H9 (cell line): ENCODE measurements around the gene LIN28B. TPM values are rescaled to one million over a fixed set of nuclear protein-coding genes. Genes with fewer than 3 reads are reported as not detected.

Experiments
- DNase-seq: peaks from one replicate; pipeline ENCODE4 v3.0.0-alpha.2; 2017
- H2AFZ ChIP-seq: one replicate; pipeline ENCODE4 v1.6.1; 2013; ENCODE audit warnings: mild to moderate bottlenecking, low read length, control low read depth, moderate library complexity
- H2AK5ac ChIP-seq: 2 replicates; pipeline ENCODE4 v1.6.1; 2013; ENCODE audit warnings: low read length, control low read depth, mixed read lengths; ENCODE audit not compliant: insufficient read length
- H2BK120ac ChIP-seq: one replicate; pipeline ENCODE4 v1.6.1; 2013; ENCODE audit warnings: low read depth, mild to moderate bottlenecking, low read length, control low read depth, inconsistent platforms; ENCODE audit not compliant: poor library complexity, severe bottlenecking
- H2BK12ac ChIP-seq: 2 replicates; pipeline ENCODE4 v1.6.1; 2013; ENCODE audit warnings: low read length, control low read depth, mixed read lengths, low read depth; ENCODE audit not compliant: insufficient read length
- H2BK15ac ChIP-seq: 2 replicates; pipeline ENCODE4 v1.6.1; 2013; ENCODE audit warnings: low read depth, low read length, control low read depth
- H2BK20ac ChIP-seq: one replicate; pipeline ENCODE4 v1.6.1; 2013; ENCODE audit warnings: low read depth, mild to moderate bottlenecking, low read length, control low read depth, inconsistent platforms; ENCODE audit not compliant: poor library complexity, severe bottlenecking
- H2BK5ac ChIP-seq: 2 replicates; pipeline ENCODE4 v1.6.1; 2013; ENCODE audit warnings: low read length, control low read depth, mixed read lengths; ENCODE audit not compliant: insufficient read length
- H3K14ac ChIP-seq: 2 replicates; pipeline ENCODE4 v1.6.1; 2013; ENCODE audit warnings: low read length, control low read depth; ENCODE audit not compliant: insufficient read depth
- H3K18ac ChIP-seq: 2 replicates; pipeline ENCODE4 v1.6.1; 2013; ENCODE audit warnings: low read depth, mild to moderate bottlenecking, mixed read lengths, low read length, control low read depth; ENCODE audit not compliant: insufficient read length
- H3K23ac ChIP-seq: 2 replicates; pipeline ENCODE4 v1.6.1; 2013; ENCODE audit warnings: low read length, control low read depth, mixed read lengths, low read depth; ENCODE audit not compliant: insufficient read length
- H3K23me2 ChIP-seq: 2 replicates; pipeline ENCODE4 v1.6.1; 2013; ENCODE audit warnings: low read depth, mild to moderate bottlenecking, mixed read lengths, low read length, control low read depth; ENCODE audit not compliant: insufficient read length, poor library complexity, severe bottlenecking
- H3K27ac ChIP-seq: 2 replicates; pipeline ENCODE4 v1.5.1; 2013; ENCODE audit warnings: low read length, control low read depth, mixed read lengths, low read depth; ENCODE audit not compliant: insufficient read length
- H3K27me3 ChIP-seq: 2 replicates; pipeline ENCODE4 v1.6.1; 2013; ENCODE audit warnings: low read length, control low read depth, inconsistent platforms; ENCODE audit not compliant: insufficient read depth
- H3K4ac ChIP-seq: 2 replicates; pipeline ENCODE4 v1.6.1; 2013; ENCODE audit warnings: low read depth, mild to moderate bottlenecking, control low read depth, inconsistent platforms, low read length, moderate library complexity
- H3K4me1 ChIP-seq: 2 replicates; pipeline ENCODE4 v1.6.1; 2013; ENCODE audit warnings: low read length, control low read depth, inconsistent platforms; ENCODE audit not compliant: insufficient read depth
- H3K4me2 ChIP-seq: 2 replicates; pipeline ENCODE4 v1.6.1; 2013; ENCODE audit warnings: low read length, control low read depth, mixed read lengths; ENCODE audit not compliant: insufficient read length, insufficient read depth
- H3K56ac ChIP-seq: 2 replicates; pipeline ENCODE4 v1.6.1; 2013; ENCODE audit warnings: low read depth, mild to moderate bottlenecking, mixed read lengths, low read length, control low read depth; ENCODE audit not compliant: insufficient read length
- H3K79me1 ChIP-seq: 2 replicates; pipeline ENCODE4 v1.6.1; 2013; ENCODE audit warnings: low read depth, mild to moderate bottlenecking, moderate library complexity, low read length, control low read depth, inconsistent platforms; ENCODE audit not compliant: insufficient read depth, poor library complexity, severe bottlenecking
- H3K79me2 ChIP-seq: 2 replicates; pipeline ENCODE4 v1.6.1; 2013; ENCODE audit warnings: low read length, control low read depth, inconsistent platforms; ENCODE audit not compliant: insufficient read depth
- H3K9ac ChIP-seq: 2 replicates; pipeline ENCODE4 v1.6.1; 2013; ENCODE audit warnings: low read length, control low read depth, mixed read lengths; ENCODE audit not compliant: insufficient read length; ENCODE audit errors: extremely low read depth
- H3K9me3 ChIP-seq: one replicate; pipeline ENCODE4 v1.6.1; 2013; ENCODE audit warnings: low read depth, low read length, inconsistent platforms; ENCODE audit not compliant: control insufficient read depth
- H3T11ph ChIP-seq: one replicate; pipeline ENCODE4 v1.6.1; 2013; ENCODE audit warnings: mild to moderate bottlenecking, low read length, control low read depth, inconsistent platforms
- H4K20me1 ChIP-seq: one replicate; pipeline ENCODE4 v1.6.1; 2013; ENCODE audit not compliant: control insufficient read depth, insufficient read length, insufficient read depth
- H4K5ac ChIP-seq: 2 replicates; pipeline ENCODE4 v1.6.1; 2013; ENCODE audit warnings: low read depth, mild to moderate bottlenecking, mixed read lengths, low read length, control low read depth; ENCODE audit not compliant: insufficient read length
- H4K8ac ChIP-seq: replicated peaks from 2 replicates; pipeline ENCODE4 v1.6.1; 2013; ENCODE audit warnings: low read length, control low read depth, mixed read lengths, low read depth; ENCODE audit not compliant: insufficient read length
- H4K91ac ChIP-seq: 2 replicates; pipeline ENCODE4 v1.6.1; 2013; ENCODE audit warnings: low read depth, mild to moderate bottlenecking, moderate library complexity, mixed read lengths, low read length, control low read depth; ENCODE audit not compliant: insufficient read length
- H3K27ac Mint-ChIP-seq, 3 experiments: 2 replicates in 2 of 3; 3 replicates in 1 of 3; pipeline ENCODE4 v1.8.0; 2020 to 2021; ENCODE audit warnings: mixed read lengths in 3 of 3, mild to moderate bottlenecking in 1 of 3, moderate library complexity in 1 of 3
- H3K27me3 Mint-ChIP-seq: 2 replicates; pipeline ENCODE4 v1.8.0; 2021; ENCODE audit warnings: low read depth, mild to moderate bottlenecking, moderate library complexity, mixed read lengths
- H3K36me3 Mint-ChIP-seq, 3 experiments: 2 replicates in 2 of 3; 3 replicates in 1 of 3; pipeline ENCODE4 v1.8.0; 2020 to 2021; ENCODE audit warnings: low read depth in 3 of 3, mixed read lengths in 3 of 3; ENCODE audit not compliant: insufficient read depth in 1 of 3
- H3K4me1 Mint-ChIP-seq, 2 experiments: 2 replicates each; pipeline ENCODE4 v1.8.0; 2020; ENCODE audit warnings: mixed read lengths in 2 of 2
- H3K4me3 Mint-ChIP-seq, 2 experiments: 2 replicates in 1 of 2; 3 replicates in 1 of 2; pipeline ENCODE4 v1.8.0; 2020 to 2021; ENCODE audit warnings: mild to moderate bottlenecking in 2 of 2, mixed read lengths in 2 of 2, moderate library complexity in 1 of 2
- H3K9me3 Mint-ChIP-seq, 2 experiments: 2 replicates in 1 of 2; 3 replicates in 1 of 2; pipeline ENCODE4 v1.8.0; 2020; ENCODE audit warnings: mild to moderate bottlenecking in 2 of 2, mixed read lengths in 2 of 2, moderate library complexity in 1 of 2
- WGBS: extraction: QIAGEN DNeasy Blood & Tissue Kit; methylation state at CpG from one replicate; pipeline ENCODE4 v1.1.7; 2013; ENCODE audit warnings: missing lambda C conversion rate, low lambda C conversion rate, mixed read lengths; ENCODE audit not compliant: insufficient read length; ENCODE audit errors: extremely low coverage; 5-methylcytosine and 5-hydroxymethylcytosine counted together
- total RNA-seq: library from RNA; stranded (reverse); gene quantifications from 2 replicates; pipeline ENCODE4 v1.2.1, GENCODE V29; 2021
- TF ChIP-seq, protein P1 (sequence below): fragments of 200-600 bp; sonication (generic); conservative IDR thresholded peaks from 3 replicates; pipeline ENCODE4 v1.8.0; 2021; ENCODE audit warnings: antibody characterized with exemption, mild to moderate bottlenecking

LIN28B gene
- total RNA-seq, 1 experiment from 2014 or later: 110 TPM

- no peak overlapping the region for H3K18ac ChIP-seq
- H4K5ac ChIP-seq: no peak overlapping the region
- H2BK120ac ChIP-seq: no peak overlapping the region
- no peak overlapping the region for H2BK15ac ChIP-seq
- H3K79me2 ChIP-seq: peaks cover 2% of the 10 kb centered on the region; the same call in 1 of the 2 replicates
- H4K91ac ChIP-seq: no peak overlapping the region
- peaks cover 41 to 48% of the 10 kb centered on the region in 2 experiments for H3K4me1 Mint-ChIP-seq
- WGBS: no CpG with 5 or more reads among the region's 3 CpGs
- H2BK20ac ChIP-seq: no peak overlapping the region
- H2BK12ac ChIP-seq: no peak overlapping the region
- H3K23ac ChIP-seq: no peak overlapping the region
- H4K8ac ChIP-seq: no peak overlapping the region
- H3K4me1 ChIP-seq: peaks cover 4% of the 10 kb centered on the region; the same call in 1 of the 2 replicates
- H2AFZ ChIP-seq: no peak overlapping the region
- H3K9me3 Mint-ChIP-seq: no peaks in the 10 kb centered on the region
- H3K14ac ChIP-seq: no peak overlapping the region
- TF ChIP-seq, protein P1, sequence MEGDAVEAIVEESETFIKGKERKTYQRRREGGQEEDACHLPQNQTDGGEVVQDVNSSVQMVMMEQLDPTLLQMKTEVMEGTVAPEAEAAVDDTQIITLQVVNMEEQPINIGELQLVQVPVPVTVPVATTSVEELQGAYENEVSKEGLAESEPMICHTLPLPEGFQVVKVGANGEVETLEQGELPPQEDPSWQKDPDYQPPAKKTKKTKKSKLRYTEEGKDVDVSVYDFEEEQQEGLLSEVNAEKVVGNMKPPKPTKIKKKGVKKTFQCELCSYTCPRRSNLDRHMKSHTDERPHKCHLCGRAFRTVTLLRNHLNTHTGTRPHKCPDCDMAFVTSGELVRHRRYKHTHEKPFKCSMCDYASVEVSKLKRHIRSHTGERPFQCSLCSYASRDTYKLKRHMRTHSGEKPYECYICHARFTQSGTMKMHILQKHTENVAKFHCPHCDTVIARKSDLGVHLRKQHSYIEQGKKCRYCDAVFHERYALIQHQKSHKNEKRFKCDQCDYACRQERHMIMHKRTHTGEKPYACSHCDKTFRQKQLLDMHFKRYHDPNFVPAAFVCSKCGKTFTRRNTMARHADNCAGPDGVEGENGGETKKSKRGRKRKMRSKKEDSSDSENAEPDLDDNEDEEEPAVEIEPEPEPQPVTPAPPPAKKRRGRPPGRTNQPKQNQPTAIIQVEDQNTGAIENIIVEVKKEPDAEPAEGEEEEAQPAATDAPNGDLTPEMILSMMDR: no peak
- no peaks in the 10 kb centered on the region for H4K20me1 ChIP-seq
- peak overlapping the region; percentile 90 for H3K27ac ChIP-seq
- H3K4ac ChIP-seq: no peak overlapping the region
- no peak overlapping the region for H3K56ac ChIP-seq
- H3K27me3 Mint-ChIP-seq: no peaks in the 10 kb centered on the region
- H3K9ac ChIP-seq: peak overlapping the region; percentile 23
- no peak overlapping the region for H2AK5ac ChIP-seq
- no peak for DNase-seq
- H2BK5ac ChIP-seq: no peak overlapping the region
- H3K23me2 ChIP-seq: no peaks in the 10 kb centered on the region
- H3K27me3 ChIP-seq: no peaks in the 10 kb centered on the region
- H3K4me2 ChIP-seq: peak overlapping the region; percentile 55
- H3K27ac Mint-ChIP-seq: peak overlapping the region; percentile 59 to 99 (median 98)
- no peaks in the 10 kb centered on the region for H3K9me3 ChIP-seq
- H3K79me1 ChIP-seq: no peaks in the 10 kb centered on the region
- no peak overlapping the region for H3T11ph ChIP-seq
- H3K4me3 Mint-ChIP-seq: peak overlapping the region; percentile 25 to 60
- H3K36me3 Mint-ChIP-seq: peaks cover 0 to 2% (median 0%) of the 10 kb centered on the region in 3 experiments; a peak in 1 of 7 replicates
Measured at GRCh38 chr6:105024803-105025202, 67.9 kb downstream of the LIN28B start.
